Urinary bladder (tissue), 4 donors: ENCODE results near the gene GLIS2. TPM values are rescaled to one million over a fixed set of nuclear protein-coding genes. Genes with fewer than 3 reads are reported as not detected.
A peak's percentile ranks its signal among the peaks of the same experiment; 100 is the strongest.

Source experiments
- DNase-seq: peaks from one replicate; pipeline ENCODE4 v3.0.0-alpha.2; 2015; ENCODE audit errors: extremely low spot score
- H3K27ac ChIP-seq: one replicate; pipeline ENCODE4 v1.5.1; 2013; ENCODE audit warnings: low read depth, mild to moderate bottlenecking, moderate library complexity
- H3K36me3 ChIP-seq: one replicate; pipeline ENCODE4 v1.6.1; 2013; ENCODE audit warnings: mild to moderate bottlenecking, moderate library complexity; ENCODE audit not compliant: insufficient read depth
- H3K4me1 ChIP-seq: one replicate; pipeline ENCODE4 v1.6.1; 2013; ENCODE audit warnings: mild to moderate bottlenecking, moderate library complexity; ENCODE audit not compliant: insufficient read depth
- H3K4me3 ChIP-seq: one replicate; pipeline ENCODE4 v1.5.1; 2013; ENCODE audit warnings: low read depth, low read length
- WGBS: extraction: QIAGEN DNeasy Blood & Tissue Kit; methylation state at CpG from one replicate; pipeline ENCODE4 v1.1.7; 2013; 5-methylcytosine and 5-hydroxymethylcytosine counted together
- polyA plus RNA-seq: library from polyadenylated mRNA; stranded (reverse); fragments of 200-250 nt; gene quantifications from one replicate; pipeline ENCODE4 v1.2.3, GENCODE V29; 2013
- total RNA-seq: library from RNA; depleted of rRNA; stranded (reverse); fragments of >200 nt; gene quantifications from one replicate; pipeline ENCODE4 v1.2.3, GENCODE V29; 2014
- donor health status: healthy with polysubstance abuse.
- donor health status: healthy.

The GLIS2 gene
- total and polyA plus RNA-seq, 2 donors: 6.1 to 22.1 TPM

GRCh38 chr16:4307215-4308037 is 8.4 kb upstream of the GLIS2 start:
- 4% methylated on average over 68 of the region's 68 CpGs for WGBS
- H3K4me3 ChIP-seq: peak overlapping the region; percentile 25
- peak; percentile 83 for DNase-seq
- no peaks in the 10 kb centered on the region for H3K36me3 ChIP-seq
- no peaks in the 10 kb centered on the region for H3K4me1 ChIP-seq
- H3K27ac ChIP-seq: peak overlapping the region; percentile 32

GRCh38 chr16:4309102-4309832 is 6.6 kb upstream of the GLIS2 start:
- 86% methylated on average over 14 of the region's 14 CpGs for WGBS
- no peak for DNase-seq
- H3K36me3 ChIP-seq: no peaks in the 10 kb centered on the region
- H3K4me3 ChIP-seq: no peak overlapping the region
- no peak overlapping the region for H3K27ac ChIP-seq
- no peaks in the 10 kb centered on the region for H3K4me1 ChIP-seq

- H3K4me1 ChIP-seq: no peaks in the 10 kb centered on the region
- H3K36me3 ChIP-seq: no peaks in the 10 kb centered on the region
- no peak for DNase-seq
- WGBS: 26% methylated on average over 11 of the region's 11 CpGs
- H3K27ac ChIP-seq: no peak overlapping the region
- no peak overlapping the region for H3K4me3 ChIP-seq
These were observed 6.0 kb upstream of the GLIS2 start for GRCh38 chr16:4309833-4310266.

- WGBS: 24% methylated on average over 43 of the region's 43 CpGs
- H3K4me1 ChIP-seq: no peaks in the 10 kb centered on the region
- H3K4me3 ChIP-seq: no peak overlapping the region
- no peak for DNase-seq
- no peaks in the 10 kb centered on the region for H3K36me3 ChIP-seq
- no peak overlapping the region for H3K27ac ChIP-seq
These were observed 2.0 kb upstream of the GLIS2 start for GRCh38 chr16:4313563-4314531.

GRCh38 chr16:4314532-4315185 is 1.2 kb upstream of the GLIS2 start:
- H3K4me3 ChIP-seq: peak overlapping the region; percentile 71
- H3K36me3 ChIP-seq: no peaks in the 10 kb centered on the region
- WGBS: 4% methylated on average over 33 of the region's 33 CpGs
- peak overlapping the region; percentile 11 for H3K27ac ChIP-seq
- H3K4me1 ChIP-seq: no peaks in the 10 kb centered on the region
- DNase-seq: no peak

GRCh38 chr16:4316108-4316863 is 419 bp downstream of the GLIS2 start:
- H3K27ac ChIP-seq: peak overlapping the region; percentile 30
- no peaks in the 10 kb centered on the region for H3K36me3 ChIP-seq
- WGBS: 2% methylated on average over 86 of the region's 93 CpGs
- H3K4me1 ChIP-seq: peaks cover 2% of the 10 kb centered on the region
- no peak for DNase-seq
- peak overlapping the region; percentile 71 for H3K4me3 ChIP-seq

- peak overlapping the region; percentile 71 for H3K4me3 ChIP-seq
- DNase-seq: no peak
- H3K4me1 ChIP-seq: peaks cover 2% of the 10 kb centered on the region
- 12% methylated on average over 20 of the region's 20 CpGs for WGBS
- no peaks in the 10 kb centered on the region for H3K36me3 ChIP-seq
- peak overlapping the region; percentile 30 for H3K27ac ChIP-seq
These were observed 1.1 kb downstream of the GLIS2 start for GRCh38 chr16:4316864-4317531.

GRCh38 chr16:4317532-4318450 is 1.9 kb downstream of the GLIS2 start:
- Histone ChIP-seq H3K27ac (no peak overlapping the region), H3K36me3 (no peaks in the 10 kb centered on the region), H3K4me3 (no peak overlapping the region), H3K4me1 (peaks cover 2% of the 10 kb centered on the region)
- DNase-seq: no peak
- 32% methylated on average over 12 of the region's 12 CpGs for WGBS

GRCh38 chr16:4318451-4318910 is 2.6 kb downstream of the GLIS2 start:
- Histone ChIP-seq H3K27ac (no peak overlapping the region), H3K4me3 (no peak overlapping the region), H3K36me3 (no peaks in the 10 kb centered on the region), H3K4me1 (peaks cover 2% of the 10 kb centered on the region)
- 27% methylated on average over 13 of the region's 13 CpGs for WGBS
- DNase-seq: no peak

- Histone ChIP-seq H3K4me1 (peaks cover 2% of the 10 kb centered on the region), H3K36me3 (no peaks in the 10 kb centered on the region), H3K4me3 (no peak overlapping the region), H3K27ac (no peak overlapping the region)
- no peak for DNase-seq
- WGBS: 75% methylated on average over 5 of the region's 5 CpGs
These were observed 3.1 kb downstream of the GLIS2 start for GRCh38 chr16:4318967-4319366.
